Measurements from ENCODE around the gene NFAT5. TPM values are rescaled to one million over a fixed set of nuclear protein-coding genes. Genes with fewer than 3 reads are reported as not detected.

The NFAT5 gene
- total and polyA plus RNA-seq, 9 of the 15 experiments (the other 6 are each of a cell fraction or from before 2014, with no cell fraction given): 0.78 to 20.5 (median 12.4) TPM

DNA sequence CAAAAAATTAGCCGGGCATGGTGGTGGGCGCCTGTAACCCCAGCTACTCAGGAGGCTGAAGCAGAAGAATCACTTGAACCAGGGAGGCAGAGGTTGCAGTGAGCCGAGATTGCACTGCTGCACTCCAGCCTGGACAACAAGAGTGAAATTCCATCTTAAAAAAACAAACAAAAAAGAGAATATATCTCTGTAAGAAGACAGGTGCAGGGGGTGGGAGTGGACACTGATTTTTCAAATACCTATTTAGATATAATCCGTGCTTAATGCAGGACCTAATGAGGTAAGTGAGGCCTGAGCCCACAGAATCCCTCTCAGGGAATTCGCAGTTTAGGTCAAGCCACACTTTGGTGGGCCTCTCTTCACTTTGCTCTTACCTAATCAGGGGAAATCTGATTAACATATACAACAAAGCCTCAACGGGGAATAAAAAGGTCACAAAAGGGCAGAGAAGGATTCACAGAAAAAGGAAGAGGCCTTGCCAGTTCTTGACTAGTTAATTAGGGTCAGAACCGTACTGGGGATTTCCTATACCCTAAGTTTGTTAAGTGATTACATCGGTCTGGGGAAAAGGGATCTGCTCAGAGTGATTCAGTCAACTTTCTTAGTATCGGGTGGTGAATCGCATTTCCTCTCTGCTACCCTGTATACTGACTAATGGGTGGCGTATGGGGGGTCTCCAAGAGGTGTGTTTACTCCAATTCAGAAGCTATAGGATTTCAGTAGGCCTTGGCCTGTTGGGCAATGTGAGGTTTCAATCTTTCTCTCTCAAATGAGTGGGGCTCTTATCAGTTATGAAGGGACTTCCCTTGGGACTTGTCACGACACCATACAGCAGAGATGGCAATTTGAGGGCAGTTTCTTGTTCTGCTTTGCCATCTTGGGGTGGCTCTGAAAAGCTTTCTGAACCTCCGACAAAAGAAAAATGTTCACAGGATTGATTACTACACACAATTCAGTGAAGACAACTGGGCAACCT, 1.9 kb upstream of the NFAT5 start (continued):
- no peak for TF ChIP-seq TOE1 (IDR thresholded peaks at IDR 0.05; ENCODE audit: borderline replicate concordance)
- TF ChIP-seq TOE1 (CRISPR knock-in tag; IDR thresholded peaks at IDR 0.05; ENCODE audit: borderline replicate concordance, low read depth): no peak
- no peak for TF ChIP-seq ZBTB8A (IDR thresholded peaks at IDR 0.05; ENCODE audit: partially characterized antibody)
- peak; percentile 83 for TF ChIP-seq HMBOX1 (IDR thresholded peaks at IDR 0.05)
- TF ChIP-seq ZBTB1 (CRISPR knock-in tag; IDR thresholded peaks at IDR 0.05; ENCODE audit: borderline replicate concordance, low read depth): no peak
- no peak for TF ChIP-seq ZNF561 (CRISPR knock-in tag; conservative IDR thresholded peaks at IDR 0.05)
- no peak for TF ChIP-seq NR1H2 (CRISPR knock-in tag; IDR thresholded peaks at IDR 0.05)
- TF ChIP-seq, protein P1, sequence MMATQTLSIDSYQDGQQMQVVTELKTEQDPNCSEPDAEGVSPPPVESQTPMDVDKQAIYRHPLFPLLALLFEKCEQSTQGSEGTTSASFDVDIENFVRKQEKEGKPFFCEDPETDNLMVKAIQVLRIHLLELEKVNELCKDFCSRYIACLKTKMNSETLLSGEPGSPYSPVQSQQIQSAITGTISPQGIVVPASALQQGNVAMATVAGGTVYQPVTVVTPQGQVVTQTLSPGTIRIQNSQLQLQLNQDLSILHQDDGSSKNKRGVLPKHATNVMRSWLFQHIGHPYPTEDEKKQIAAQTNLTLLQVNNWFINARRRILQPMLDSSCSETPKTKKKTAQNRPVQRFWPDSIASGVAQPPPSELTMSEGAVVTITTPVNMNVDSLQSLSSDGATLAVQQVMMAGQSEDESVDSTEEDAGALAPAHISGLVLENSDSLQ (IDR thresholded peaks at IDR 0.05): no peak
- no peak for TF ChIP-seq MEF2D (tag; conservative IDR thresholded peaks at IDR 0.05; ENCODE audit: low read depth)
- TF ChIP-seq ZNF75A (CRISPR knock-in tag; IDR thresholded peaks at IDR 0.05): no peak
- TF ChIP-seq SAFB (IDR thresholded peaks at IDR 0.05; ENCODE audit: borderline replicate concordance, low read depth, low read length): no peak
- TF ChIP-seq CTBP1 (IDR thresholded peaks at IDR 0.05; ENCODE audit: borderline replicate concordance): 0 out of 2 replicates have a peak, but pooled peaks have one; percentile 21
- no peak for TF ChIP-seq FOXA3 (CRISPR knock-in tag; conservative IDR thresholded peaks at IDR 0.05 in 1 of 2, IDR thresholded peaks at IDR 0.05 in 1 of 2)
- TF ChIP-seq ZNF140 (CRISPR knock-in tag; IDR thresholded peaks at IDR 0.05): no peak
- no peak for TF ChIP-seq ETS2 (tag; IDR thresholded peaks at IDR 0.05; ENCODE audit: borderline replicate concordance, poor library complexity, severe bottlenecking)
- TF ChIP-seq POLR2A (conservative IDR thresholded peaks at IDR 0.05): peak; percentile 28; the same call in 1 of the 2 replicates
- TF ChIP-seq, protein P2, sequence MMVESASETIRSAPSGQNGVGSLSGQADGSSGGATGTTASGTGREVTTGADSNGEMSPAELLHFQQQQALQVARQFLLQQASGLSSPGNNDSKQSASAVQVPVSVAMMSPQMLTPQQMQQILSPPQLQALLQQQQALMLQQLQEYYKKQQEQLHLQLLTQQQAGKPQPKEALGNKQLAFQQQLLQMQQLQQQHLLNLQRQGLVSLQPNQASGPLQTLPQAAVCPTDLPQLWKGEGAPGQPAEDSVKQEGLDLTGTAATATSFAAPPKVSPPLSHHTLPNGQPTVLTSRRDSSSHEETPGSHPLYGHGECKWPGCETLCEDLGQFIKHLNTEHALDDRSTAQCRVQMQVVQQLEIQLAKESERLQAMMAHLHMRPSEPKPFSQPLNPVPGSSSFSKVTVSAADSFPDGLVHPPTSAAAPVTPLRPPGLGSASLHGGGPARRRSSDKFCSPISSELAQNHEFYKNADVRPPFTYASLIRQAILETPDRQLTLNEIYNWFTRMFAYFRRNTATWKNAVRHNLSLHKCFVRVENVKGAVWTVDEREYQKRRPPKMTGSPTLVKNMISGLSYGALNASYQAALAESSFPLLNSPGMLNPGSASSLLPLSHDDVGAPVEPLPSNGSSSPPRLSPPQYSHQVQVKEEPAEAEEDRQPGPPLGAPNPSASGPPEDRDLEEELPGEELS (CRISPR knock-in tag; IDR thresholded peaks at IDR 0.05; ENCODE audit: borderline replicate concordance): no peak
- no peak for TF ChIP-seq NFRKB (IDR thresholded peaks at IDR 0.05; ENCODE audit: low read depth)
- 0 out of 2 replicates have a peak, but pooled peaks have one; percentile 11 for TF ChIP-seq JUND (IDR thresholded peaks at IDR 0.05; ENCODE audit: borderline replicate concordance, low read depth, low read length)
- TF ChIP-seq JUND (tag; IDR thresholded peaks at IDR 0.05; ENCODE audit: borderline replicate concordance, low read depth, low read length): 0 out of 3 replicates have a peak, but pooled peaks have one; percentile 17
- TF ChIP-seq ZNF77 (CRISPR knock-in tag; IDR thresholded peaks at IDR 0.05): no peak
- TF ChIP-seq ZNF175 (CRISPR knock-in tag; IDR thresholded peaks at IDR 0.05; ENCODE audit: low read depth): no peak
- TF ChIP-seq FOXM1 (IDR thresholded peaks at IDR 0.05; ENCODE audit: low read depth): no peak
- no peak for TF ChIP-seq FOXM1 (CRISPR knock-in tag; IDR thresholded peaks at IDR 0.05; ENCODE audit: low read depth)
- 0 out of 2 replicates have a peak, but pooled peaks have one; percentile 34 for TF ChIP-seq BACH1 (tag; IDR thresholded peaks at IDR 0.05)

Measured in K562 (cell line).